Measurements from ENCODE around the gene BICC1.

DNA sequence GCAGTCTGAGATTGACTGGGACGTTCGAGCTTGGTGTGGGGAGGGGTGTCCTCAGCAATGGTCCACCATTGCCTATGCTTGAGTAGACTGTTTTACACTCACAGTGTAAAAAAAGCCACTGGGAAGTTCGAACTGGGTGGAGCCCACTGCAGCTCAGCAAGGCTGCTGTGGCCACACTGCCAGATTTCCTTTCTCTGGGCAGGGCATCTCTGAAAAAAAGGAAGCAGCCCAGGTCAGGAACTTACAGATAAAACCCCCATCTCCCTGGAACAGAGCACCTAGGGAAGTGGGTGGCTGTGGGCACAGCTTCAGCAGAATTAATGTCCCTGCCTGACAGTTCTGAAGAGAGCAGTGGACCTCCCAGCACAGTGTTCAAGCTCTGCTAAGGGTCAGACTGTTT is 80.3 kb downstream of the BICC1 start:
- TF ChIP-seq, protein P1, sequence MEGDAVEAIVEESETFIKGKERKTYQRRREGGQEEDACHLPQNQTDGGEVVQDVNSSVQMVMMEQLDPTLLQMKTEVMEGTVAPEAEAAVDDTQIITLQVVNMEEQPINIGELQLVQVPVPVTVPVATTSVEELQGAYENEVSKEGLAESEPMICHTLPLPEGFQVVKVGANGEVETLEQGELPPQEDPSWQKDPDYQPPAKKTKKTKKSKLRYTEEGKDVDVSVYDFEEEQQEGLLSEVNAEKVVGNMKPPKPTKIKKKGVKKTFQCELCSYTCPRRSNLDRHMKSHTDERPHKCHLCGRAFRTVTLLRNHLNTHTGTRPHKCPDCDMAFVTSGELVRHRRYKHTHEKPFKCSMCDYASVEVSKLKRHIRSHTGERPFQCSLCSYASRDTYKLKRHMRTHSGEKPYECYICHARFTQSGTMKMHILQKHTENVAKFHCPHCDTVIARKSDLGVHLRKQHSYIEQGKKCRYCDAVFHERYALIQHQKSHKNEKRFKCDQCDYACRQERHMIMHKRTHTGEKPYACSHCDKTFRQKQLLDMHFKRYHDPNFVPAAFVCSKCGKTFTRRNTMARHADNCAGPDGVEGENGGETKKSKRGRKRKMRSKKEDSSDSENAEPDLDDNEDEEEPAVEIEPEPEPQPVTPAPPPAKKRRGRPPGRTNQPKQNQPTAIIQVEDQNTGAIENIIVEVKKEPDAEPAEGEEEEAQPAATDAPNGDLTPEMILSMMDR (conservative IDR thresholded peaks at IDR 0.05 in 1 of 2, IDR thresholded peaks at IDR 0.05 in 1 of 2; ENCODE audit: extremely low read depth in 1 of 2, insufficient read depth in 1 of 2, low read depth in 1 of 2, low read length in 2 of 2), result no peak
- no peak for TF ChIP-seq EZH2 (IDR thresholded peaks at IDR 0.05; ENCODE audit: borderline replicate concordance, low read length)
